DOHH2 (cell line): ENCODE data around the gene CAMTA1.
"Not testable (repeated sequence)": the region's sequence is repeated elsewhere in the genome, so short reads cannot be mapped to it uniquely, and the experiment has no call there.

ENCODE experiments used
- CTCF ChIP-seq: fragments of 200-600 bp; sonication (generic); IDR thresholded peaks from one replicate; pipeline ENCODE4 v1.5.1; 2014; ENCODE audit warnings: antibody characterized with exemption, mild to moderate bottlenecking, low read depth, low read length; ENCODE audit not compliant: poor library complexity, severe bottlenecking
- EZH2phosphoT487 ChIP-seq: fragments of 200-600 bp; sonication (generic); IDR thresholded peaks from 2 replicates; pipeline ENCODE4 v1.6.1; 2017; ENCODE audit warnings: borderline replicate concordance, mild to moderate bottlenecking, antibody characterized with exemption, low read length, moderate library complexity, mixed read lengths

- TF ChIP-seq CTCF, EZH2phosphoT487: not testable (repeated sequence)
Measured at GRCh38 chr1:6921506-6921905, 136.3 kb downstream of the CAMTA1 start.
